ENCODE results near the gene VSTM2L.

- TF ChIP-seq POLR2A (IDR thresholded peaks at IDR 0.05; ENCODE audit: low read depth) (no peak), POLR2AphosphoS5 (IDR thresholded peaks at IDR 0.05) (peak in 1 of 2 donors; percentile 59), CTCF (IDR thresholded peaks at IDR 0.05) (no peak)
Observed at GRCh38 chr20:37907677-37908401, 4.9 kb downstream of the VSTM2L start.
